Measurements from ENCODE around the gene ZSWIM4.

- no peak for TF ChIP-seq CTCF (conservative IDR thresholded peaks at IDR 0.05; ENCODE audit: low read depth, low read length)
- no peak for TF ChIP-seq EZH2 (IDR thresholded peaks at IDR 0.05; ENCODE audit: borderline replicate concordance, low read depth, low read length, poor library complexity, severe bottlenecking)
These were observed 43.8 kb upstream of the ZSWIM4 start for GRCh38 chr19:13751436-13751835.
